ENCODE measurements around the gene RMRP.

DNA sequence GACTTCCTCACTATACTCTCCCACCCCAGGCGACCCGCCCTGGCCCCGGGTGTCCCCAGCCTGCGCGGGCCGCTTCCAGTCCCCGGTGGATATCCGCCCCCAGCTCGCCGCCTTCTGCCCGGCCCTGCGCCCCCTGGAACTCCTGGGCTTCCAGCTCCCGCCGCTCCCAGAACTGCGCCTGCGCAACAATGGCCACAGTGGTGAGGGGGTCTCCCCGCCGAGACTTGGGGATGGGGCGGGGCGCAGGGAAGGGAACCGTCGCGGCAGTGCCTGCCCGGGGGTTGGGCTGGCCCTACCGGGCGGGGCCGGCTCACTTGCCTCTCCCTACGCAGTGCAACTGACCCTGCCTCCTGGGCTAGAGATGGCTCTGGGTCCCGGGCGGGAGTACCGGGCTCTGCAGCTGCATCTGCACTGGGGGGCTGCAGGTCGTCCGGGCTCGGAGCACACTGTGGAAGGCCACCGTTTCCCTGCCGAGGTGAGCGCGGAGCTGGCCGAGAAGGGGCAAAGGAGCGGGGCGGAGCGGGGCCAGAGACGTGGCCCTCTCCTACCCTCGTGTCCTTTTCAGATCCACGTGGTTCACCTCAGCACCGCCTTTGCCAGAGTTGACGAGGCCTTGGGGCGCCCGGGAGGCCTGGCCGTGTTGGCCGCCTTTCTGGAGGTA lies 18.0 kb upstream of the RMRP start:
- no peak for TF ChIP-seq GATA3 (IDR thresholded peaks at IDR 0.05; ENCODE audit: low read depth, low read length)
- no peak for TF ChIP-seq GATA2 (IDR thresholded peaks at IDR 0.05; ENCODE audit: low read depth, low read length)
